Mononuclear cell (primary cell): ENCODE measurements around the gene XPR1. TPM values are rescaled to one million over a fixed set of nuclear protein-coding genes. Genes with fewer than 3 reads are reported as not detected.
"Not testable (repeated sequence)": the region's sequence is repeated elsewhere in the genome, so short reads cannot be mapped to it uniquely, and the experiment has no call there.

Experiments used
- H3K27me3 ChIP-seq: 2 replicates; pipeline ENCODE4 v1.6.0; 2011; ENCODE audit warnings: low read length, control low read depth; ENCODE audit not compliant: insufficient read depth
- H3K4me1 ChIP-seq: 2 replicates; pipeline ENCODE4 v1.5.1; 2011; ENCODE audit warnings: mild to moderate bottlenecking, low read length, control low read depth; ENCODE audit not compliant: insufficient read depth
- H3K4me3 ChIP-seq: 2 replicates; pipeline ENCODE4 v1.5.1; 2011; ENCODE audit warnings: mild to moderate bottlenecking, low read length, moderate library complexity
- H3K9me3 ChIP-seq: 2 replicates; pipeline ENCODE4 v1.5.1; 2011; ENCODE audit warnings: low read depth, mild to moderate bottlenecking, control low read depth, low read length
- total RNA-seq: library from RNA; depleted of rRNA; stranded (reverse); fragments of >200 nt; gene quantifications from one replicate; pipeline ENCODE4 v1.2.3, GENCODE V29; 2012

The XPR1 gene
- total RNA-seq, 1 donor: 19.4 TPM

DNA sequence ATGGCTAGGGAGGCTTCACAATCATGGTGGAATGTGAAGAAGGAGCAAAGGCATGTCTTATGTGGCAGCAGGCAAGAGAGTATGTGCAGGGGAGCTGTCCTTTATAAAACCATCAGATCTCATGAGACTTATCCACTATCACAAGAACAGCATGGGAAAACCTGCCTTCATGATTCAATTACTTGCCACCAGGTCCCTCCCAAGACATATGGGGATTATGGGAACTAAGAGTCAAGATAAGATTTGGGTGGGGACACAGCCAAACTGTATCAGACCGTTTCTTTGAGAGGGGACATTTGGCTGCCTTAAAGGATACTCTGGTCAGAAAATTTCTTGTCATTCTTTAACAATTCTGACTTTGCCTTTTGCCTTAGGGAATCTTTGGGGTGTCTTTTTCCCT lies 3.2 kb upstream of the XPR1 start:
- H3K4me3 ChIP-seq: no peak overlapping the region
- H3K4me1 ChIP-seq: peaks cover 14% of the 10 kb centered on the region
- no peaks in the 10 kb centered on the region for H3K9me3 ChIP-seq
- H3K27me3 ChIP-seq: peaks cover 3% of the 10 kb centered on the region

DNA sequence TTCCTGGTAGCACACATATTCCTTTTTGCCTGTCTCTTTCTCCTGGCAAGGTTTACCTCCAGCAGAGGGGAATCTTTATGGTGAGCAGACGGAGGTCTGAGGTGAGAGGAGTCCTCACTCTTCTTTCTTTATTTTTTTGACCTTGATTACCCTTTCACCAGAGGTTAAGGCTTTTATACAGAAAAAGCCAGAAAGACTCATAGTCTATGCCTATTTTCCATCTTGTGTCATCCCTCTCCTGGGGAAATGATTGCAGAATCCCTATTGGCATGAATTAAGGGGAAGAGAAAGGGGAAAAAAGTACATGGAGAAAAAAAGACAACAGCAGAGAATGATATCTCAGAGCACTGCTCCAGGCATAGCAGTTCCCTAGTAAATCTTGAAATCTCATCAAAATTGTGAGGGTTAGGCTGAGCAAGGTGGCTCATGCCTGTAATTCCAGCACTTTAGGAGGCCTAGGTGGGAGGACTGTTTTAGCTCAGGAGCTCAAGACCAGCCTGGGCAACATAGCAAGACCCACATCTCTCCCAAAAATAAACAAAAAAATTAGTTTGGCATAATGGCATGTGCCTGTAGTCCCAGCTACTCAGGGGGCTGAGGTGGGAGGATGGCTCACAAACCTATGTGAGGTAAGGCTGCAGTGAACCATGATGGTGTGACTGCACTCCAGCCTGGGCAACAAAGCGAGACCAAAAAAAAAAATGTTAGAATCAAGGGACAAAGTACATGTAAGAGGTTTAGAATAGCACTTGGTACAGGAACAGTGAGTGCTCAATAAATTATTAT lies 1.2 kb upstream of the XPR1 start:
- H3K4me1 ChIP-seq: peaks cover 17% of the 10 kb centered on the region
- no peak overlapping the region for H3K4me3 ChIP-seq
- H3K27me3 ChIP-seq: no peaks in the 10 kb centered on the region
- H3K9me3 ChIP-seq: no peaks in the 10 kb centered on the region

DNA sequence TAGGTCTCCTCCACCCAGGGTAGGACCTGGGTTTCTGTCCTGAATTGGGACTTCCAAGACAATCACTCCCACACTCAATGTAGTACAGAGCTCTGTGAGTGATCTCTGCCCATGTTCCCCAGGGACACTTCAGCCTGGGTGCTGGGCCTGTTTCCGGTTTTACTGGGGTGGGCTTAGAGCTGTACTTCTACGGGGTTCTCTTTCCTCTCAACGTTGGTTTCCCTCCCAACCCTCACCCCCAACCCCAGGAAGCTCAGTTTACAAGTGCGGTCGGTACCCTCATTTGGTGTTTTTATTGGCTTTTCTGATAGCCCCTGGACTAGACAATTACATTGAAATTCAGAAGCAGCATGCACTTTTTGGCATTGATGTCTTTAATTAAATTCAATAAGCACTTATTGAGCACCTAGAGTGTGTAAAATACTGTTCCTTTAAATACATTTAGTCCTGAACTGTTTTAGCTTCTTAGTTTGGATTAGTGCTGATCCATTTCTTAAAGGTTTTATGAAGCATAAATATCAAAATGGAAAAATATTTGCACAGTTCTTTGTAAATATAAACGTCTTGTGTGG lies 542 bp upstream of the XPR1 start:
- Histone ChIP-seq H3K4me1 (peaks cover 17% of the 10 kb centered on the region), H3K4me3 (no peak overlapping the region), H3K27me3 (no peaks in the 10 kb centered on the region), H3K9me3 (no peaks in the 10 kb centered on the region)

DNA sequence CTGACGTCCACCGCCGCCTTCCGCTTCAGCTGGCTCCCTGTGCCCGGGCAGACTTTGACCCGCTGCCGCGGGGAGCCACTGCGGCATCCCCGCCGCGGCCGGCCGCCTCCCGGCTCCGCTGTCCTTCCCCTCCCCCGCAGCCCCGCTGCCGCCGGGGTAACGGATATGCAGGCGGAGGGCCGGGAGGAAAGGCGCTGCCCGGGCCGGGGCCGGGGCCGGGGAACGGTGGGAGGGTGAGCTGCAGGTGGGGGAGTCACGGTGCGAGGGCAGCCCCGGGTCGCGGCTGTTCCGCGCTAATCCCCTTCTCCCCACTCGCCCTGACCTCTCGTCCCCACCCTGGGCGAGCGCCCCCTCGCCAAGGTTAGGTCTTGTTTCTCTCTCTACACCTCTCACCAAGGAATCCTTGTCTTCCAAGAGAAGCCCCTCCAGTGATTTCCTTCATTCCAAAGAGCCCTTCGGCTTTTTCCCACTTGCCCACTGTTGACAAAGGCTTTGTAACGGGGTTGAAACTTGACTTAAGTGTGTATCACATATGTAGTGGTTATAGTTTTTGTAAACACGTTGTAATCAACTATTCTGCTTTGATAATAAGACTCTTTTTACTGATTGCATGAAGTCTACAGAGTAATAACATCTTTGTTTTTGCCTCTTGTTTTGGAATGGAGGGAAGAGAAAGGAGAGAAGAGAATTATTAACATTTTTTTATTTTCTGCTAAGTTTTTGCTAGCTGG lies 669 bp downstream of the XPR1 start:
- Histone ChIP-seq H3K9me3 (no peaks in the 10 kb centered on the region), H3K4me3 (peak overlapping the region; percentile 89), H3K4me1 (peaks cover 17% of the 10 kb centered on the region), H3K27me3 (no peaks in the 10 kb centered on the region)

DNA sequence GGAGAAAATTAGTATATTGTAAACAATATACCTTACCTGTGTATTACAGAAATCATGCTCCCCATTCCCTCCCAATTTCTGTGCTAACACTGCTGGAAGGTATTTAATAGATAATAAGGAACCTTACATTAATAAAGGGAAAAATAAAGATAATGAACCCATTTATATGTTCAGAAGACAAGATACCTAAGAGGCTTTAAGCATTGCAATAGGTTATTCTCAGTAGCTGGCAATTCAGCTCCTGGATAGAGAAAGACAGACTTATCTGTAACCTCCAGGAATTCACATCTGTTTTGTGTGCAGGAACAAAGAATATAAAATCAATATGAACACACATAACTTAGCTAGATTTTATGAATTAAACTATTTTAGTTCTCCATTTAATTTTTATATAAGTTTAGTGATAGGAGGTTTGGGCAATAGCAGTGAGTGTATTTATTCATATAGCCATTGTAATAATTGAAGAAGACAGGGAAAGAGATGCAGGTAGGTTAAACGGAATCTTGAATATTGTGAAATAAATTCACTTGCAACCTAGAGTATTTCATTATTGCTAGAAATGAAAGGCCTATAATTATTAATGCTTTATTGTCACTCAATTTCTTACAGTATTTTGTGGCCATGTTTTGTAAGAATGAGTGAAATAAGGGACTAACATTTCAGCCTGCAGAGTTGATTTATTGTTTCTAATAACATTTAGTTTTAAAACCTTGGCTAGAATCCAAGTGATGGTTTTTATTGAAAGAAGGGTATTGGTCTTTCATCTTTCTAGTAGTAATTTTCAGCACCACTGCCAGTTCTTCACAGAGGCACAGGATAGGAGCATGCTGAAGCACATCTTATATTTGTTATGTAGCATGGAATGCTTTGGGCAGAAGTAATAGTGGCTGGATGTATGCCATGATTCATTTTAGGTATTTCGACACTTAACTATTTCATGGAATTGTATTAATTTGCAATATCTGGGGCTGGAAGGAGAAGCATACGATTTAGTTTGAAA lies 1.5 kb downstream of the XPR1 start:
- Histone ChIP-seq H3K4me1 (peaks cover 17% of the 10 kb centered on the region), H3K9me3 (no peaks in the 10 kb centered on the region), H3K27me3 (no peaks in the 10 kb centered on the region), H3K4me3 (no peak overlapping the region)

DNA sequence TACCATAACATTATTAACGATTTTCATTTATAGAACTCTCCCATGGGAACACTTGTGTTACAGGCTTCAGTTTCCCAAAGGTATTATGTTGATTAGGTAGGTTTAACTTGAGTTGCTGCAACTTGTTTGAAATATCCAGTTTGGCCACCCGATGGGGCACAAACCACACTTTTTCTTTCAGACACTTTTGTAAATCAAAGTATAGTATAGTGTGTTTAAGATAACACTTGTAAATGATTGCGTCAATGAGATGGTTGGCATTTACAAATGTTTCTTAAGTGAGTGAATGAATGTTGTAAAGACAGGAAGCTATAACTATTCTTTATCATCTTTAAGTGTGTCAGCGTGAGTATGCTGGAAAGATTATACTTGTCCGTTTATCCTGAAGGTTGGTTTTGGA lies 4.3 kb downstream of the XPR1 start:
- no peaks in the 10 kb centered on the region for H3K9me3 ChIP-seq
- no peak overlapping the region for H3K4me3 ChIP-seq
- H3K4me1 ChIP-seq: peaks cover 14% of the 10 kb centered on the region
- no peaks in the 10 kb centered on the region for H3K27me3 ChIP-seq

DNA sequence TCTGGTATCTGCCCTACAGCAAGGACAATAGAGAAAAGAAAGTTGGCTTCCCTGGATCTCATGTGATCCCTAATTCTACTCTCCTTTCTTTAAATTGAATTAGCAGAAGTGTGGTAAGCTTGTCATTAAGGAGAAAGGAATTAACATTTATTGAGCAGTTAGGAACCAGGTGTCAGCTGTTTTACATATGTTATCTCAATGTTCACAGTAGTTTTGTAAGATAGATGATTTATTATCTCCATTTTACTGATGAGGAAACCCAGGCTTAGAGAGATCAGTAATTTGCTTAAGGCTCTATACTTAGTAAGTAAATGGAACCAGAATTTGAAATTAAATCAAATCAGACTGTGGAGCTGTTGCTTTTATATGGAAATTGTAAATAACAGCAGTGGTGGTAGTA lies 8.0 kb downstream of the XPR1 start:
- H3K4me3 ChIP-seq: no peak overlapping the region
- no peaks in the 10 kb centered on the region for H3K27me3 ChIP-seq
- no peaks in the 10 kb centered on the region for H3K9me3 ChIP-seq
- H3K4me1 ChIP-seq: no peaks in the 10 kb centered on the region

DNA sequence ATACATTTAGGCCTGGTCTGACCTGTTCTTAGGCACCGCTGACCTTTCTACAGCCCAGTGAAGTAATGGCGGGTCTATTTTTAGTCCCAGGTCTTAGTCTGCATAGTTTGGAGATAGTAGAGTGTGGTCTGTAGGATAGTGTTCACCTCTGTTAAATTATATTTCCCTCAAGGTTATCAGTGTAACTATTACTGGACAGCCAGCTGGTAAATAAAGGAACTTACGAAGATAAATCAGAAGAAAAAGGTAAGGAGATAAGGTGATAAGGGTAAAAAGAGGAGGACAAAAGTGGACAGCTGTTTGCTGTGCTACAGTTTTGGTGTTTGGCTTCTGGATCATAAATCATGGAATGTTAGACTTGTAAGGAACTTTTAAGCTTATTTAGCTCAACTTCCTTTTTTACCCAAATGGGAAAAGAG lies 8.7 kb downstream of the XPR1 start:
- Histone ChIP-seq H3K4me3 (no peak overlapping the region), H3K9me3 (no peaks in the 10 kb centered on the region), H3K27me3 (no peaks in the 10 kb centered on the region), H3K4me1 (no peaks in the 10 kb centered on the region)

DNA sequence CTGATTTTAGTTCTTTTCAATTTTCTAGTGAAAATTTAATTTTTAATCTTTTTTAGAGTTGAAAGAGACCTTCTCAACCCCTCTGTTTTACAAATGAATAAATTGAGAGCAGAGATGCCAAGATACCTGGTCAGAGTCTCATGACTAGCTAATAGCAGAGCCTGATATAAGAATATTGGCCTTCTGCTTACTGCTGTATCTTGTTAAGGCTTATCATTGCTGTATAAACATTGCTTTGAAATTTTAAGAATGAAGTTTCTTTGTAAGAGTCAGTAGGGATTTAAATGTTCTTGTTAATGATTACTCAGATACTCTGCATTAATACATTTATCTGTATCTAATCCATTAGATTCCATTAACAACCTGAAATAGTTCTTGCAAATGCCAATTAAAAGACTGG lies 9.8 kb downstream of the XPR1 start:
- no peak overlapping the region for H3K4me3 ChIP-seq
- no peaks in the 10 kb centered on the region for H3K9me3 ChIP-seq
- no peaks in the 10 kb centered on the region for H3K27me3 ChIP-seq
- H3K4me1 ChIP-seq: no peaks in the 10 kb centered on the region

DNA sequence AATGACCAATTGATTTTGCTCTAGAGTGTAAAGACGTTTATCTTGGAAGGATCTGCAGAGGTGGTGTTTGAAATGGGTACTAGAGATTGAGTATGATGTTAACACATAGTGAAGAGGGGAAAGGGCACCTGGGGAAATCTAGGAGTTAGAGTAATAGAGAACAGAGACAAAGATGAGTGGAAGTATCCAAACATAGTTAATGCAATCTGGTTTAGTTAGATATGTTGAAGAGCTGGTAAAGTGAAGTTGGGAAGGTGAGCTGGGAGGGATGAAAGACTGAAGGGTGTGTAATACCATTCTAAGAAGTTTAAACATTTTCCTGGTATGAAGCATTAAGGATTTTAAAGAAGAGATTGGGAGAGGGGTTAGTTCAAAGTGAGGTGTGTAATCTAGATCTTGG lies 11.0 kb downstream of the XPR1 start:
- no peaks in the 10 kb centered on the region for H3K4me1 ChIP-seq
- no peaks in the 10 kb centered on the region for H3K27me3 ChIP-seq
- no peak overlapping the region for H3K4me3 ChIP-seq
- H3K9me3 ChIP-seq: no peaks in the 10 kb centered on the region

DNA sequence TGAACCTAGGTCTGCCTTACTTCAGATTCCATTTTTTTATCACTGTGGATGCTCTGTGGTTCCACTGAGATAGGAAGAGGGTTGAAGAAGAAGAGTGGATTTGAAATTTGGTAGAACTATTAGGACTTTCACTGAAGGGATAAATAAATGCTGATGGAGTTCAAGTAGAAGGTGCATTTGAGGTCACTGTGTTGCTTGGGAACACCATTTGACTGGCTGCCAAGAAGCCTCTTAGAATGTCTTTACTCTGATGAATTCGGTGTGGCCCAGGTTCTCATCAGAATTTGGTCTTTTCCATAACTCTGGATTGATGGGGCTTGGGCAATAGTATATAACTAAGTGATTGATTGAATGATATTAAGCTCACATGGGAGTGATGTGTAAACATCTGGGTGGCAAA lies 11.9 kb downstream of the XPR1 start:
- H3K4me3 ChIP-seq: no peak overlapping the region
- H3K4me1 ChIP-seq: no peaks in the 10 kb centered on the region
- no peaks in the 10 kb centered on the region for H3K27me3 ChIP-seq
- no peaks in the 10 kb centered on the region for H3K9me3 ChIP-seq

DNA sequence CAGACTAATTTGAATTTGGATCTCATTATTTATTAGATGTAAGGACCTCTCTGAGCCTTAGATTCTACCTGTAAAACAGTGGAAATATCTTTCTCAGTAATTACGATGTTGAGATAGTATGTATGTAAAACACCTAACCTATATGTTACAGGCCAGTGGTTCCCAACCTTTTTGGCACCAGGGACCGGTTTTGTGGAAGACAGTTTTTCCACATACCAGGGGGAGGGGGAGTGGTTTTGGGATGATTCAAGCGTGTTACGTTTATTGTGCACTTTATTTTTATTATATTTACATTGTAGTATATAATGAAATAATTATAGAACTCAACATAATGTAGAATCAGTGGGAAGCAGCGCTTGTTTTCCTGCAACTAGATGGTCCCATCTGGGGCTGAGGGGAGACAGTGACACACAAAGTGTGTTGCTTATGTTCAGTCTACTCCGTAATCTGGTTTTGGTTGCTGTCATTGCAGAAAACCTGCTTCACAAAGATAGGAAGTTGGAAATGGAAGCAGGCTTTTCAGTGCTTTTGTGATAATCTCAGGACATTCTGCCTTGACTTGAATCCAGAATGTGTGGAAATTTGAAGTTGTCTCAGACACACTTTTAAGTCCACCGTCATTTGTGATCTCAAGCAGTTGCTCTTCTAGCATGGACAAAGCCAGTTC lies 12.8 kb downstream of the XPR1 start:
- no peaks in the 10 kb centered on the region for H3K27me3 ChIP-seq
- H3K4me1 ChIP-seq: no peaks in the 10 kb centered on the region
- H3K4me3 ChIP-seq: no peak overlapping the region
- no peaks in the 10 kb centered on the region for H3K9me3 ChIP-seq

DNA sequence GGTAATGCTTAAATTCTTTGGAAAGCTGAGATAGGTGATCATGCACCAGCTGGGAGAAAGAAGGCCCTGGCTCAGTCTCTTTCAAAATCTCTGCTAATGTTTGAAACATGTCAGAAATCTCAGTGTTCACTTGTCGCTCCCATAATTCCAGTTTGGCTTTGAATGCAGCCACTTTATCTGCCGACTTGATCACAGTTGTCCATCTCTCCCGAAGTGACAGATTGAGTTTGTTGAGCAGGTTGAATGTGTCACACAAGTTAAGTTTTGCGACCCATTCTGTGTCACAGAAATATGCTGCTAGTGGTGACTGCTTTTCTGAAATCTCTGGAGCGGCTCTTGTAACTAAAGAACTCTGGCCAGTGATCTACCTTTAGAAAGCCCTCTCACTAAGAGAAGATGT lies 13.4 kb downstream of the XPR1 start:
- not testable (repeated sequence) for H3K4me3 ChIP-seq, H3K9me3 ChIP-seq, H3K4me1 ChIP-seq, H3K27me3 ChIP-seq

DNA sequence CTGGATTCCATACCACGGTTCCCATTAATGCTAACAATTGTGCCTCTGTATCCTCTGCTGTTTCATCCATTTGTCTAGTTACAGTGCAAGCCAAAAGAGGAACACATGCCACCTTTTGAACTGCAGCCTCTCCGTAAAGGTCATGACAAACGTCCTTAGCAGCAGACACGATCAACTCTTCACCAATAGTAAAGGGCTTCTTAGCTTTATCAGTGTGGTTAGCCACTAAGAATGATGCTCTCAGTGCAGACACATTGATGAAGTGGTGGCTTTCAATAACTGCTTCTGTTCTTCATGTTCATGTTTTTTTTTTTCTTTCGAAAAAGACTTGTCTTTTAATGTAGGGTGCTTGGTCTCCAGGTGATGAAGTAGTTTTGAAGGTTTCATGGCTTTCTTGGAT lies 14.3 kb downstream of the XPR1 start:
- Histone ChIP-seq H3K4me3 (no peak overlapping the region), H3K27me3 (no peaks in the 10 kb centered on the region), H3K4me1 (no peaks in the 10 kb centered on the region), H3K9me3 (no peaks in the 10 kb centered on the region)
